T-helper 1 cell treated with Interleukin-12 subunit alpha and Interleukin-12 subunit beta and Interleukin-4 antibody, amounts not matched to agents 30 ng/mL and 1 ng/mL, for 36 hours (primary cell): ENCODE data around the gene TYRO3. TPM values are rescaled to one million over a fixed set of nuclear protein-coding genes. Genes with fewer than 3 reads are reported as not detected.
"Not testable (repeated sequence)": the region's sequence is repeated elsewhere in the genome, so short reads cannot be mapped to it uniquely, and the experiment has no call there.

Experiments
- intact Hi-C: fragments of 100-400 bp; cut with micrococcal nuclease; formaldehyde crosslinking; loops from one replicate; pipeline ENCODE4 v1.15.1; 2024
- total RNA-seq: library from RNA; stranded (reverse); gene quantifications from 2 replicates; pipeline ENCODE4 v1.2.3, GENCODE V29; 2022

The TYRO3 gene
- total RNA-seq, 1 donor from 2014 or later: 1.5 TPM

DNA sequence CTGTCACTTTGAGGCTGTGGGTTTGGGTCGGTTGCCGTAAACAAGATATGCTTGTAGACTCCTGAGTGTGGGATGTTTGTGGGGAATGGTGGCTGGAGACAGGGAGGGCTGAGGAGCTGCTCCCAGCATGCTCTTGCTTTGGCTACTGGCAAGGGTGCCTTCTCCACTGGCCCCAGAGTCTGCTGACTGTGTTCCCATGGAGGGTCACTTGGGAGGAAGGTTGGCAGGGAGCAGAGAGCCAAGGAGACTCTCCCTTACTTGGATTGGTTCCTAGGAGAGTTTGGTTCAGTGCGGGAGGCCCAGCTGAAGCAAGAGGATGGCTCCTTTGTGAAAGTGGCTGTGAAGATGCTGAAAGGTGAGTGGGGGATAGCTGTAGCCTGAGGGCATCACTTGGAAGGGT lies 11.8 kb downstream of the TYRO3 start:
- intact Hi-C loops: no loop called here

DNA sequence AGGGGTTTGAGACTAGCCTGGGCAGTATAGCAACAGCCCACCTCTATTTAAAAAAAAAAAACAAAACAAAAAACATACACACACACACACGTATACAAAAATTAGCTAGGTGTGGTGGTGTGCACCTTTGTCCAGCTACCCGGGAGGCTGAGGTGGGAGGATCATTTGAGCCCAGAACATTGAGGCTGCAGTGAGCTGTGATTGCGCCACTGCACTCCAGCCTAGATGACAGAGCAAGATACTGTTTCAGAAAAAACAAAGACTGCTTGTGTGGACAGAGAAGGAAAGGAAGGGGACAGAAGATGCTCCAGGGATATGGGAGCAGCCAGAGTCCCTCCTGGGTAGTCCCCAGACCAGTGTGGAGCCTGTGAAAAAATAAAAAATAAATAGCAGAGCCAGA lies 12.9 kb downstream of the TYRO3 start:
- intact Hi-C loops: no loop called here

DNA sequence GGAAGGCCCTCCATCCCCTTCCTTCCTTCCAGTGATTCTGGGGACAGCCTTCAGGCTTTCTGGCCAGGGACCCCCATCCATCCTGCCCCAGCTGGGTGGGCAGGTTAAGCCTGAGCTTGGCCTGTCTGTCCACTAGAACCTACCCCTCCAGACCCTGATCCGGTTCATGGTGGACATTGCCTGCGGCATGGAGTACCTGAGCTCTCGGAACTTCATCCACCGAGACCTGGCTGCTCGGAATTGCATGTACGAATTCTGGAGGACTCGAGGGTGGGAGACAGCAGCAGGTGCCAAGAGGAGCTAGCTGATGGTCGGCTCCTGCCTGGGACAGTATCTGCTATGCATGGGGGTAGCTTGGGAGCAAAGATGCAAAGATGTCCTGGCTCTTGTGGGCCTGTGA lies 13.9 kb downstream of the TYRO3 start:
- intact Hi-C loops: no loop called here

DNA sequence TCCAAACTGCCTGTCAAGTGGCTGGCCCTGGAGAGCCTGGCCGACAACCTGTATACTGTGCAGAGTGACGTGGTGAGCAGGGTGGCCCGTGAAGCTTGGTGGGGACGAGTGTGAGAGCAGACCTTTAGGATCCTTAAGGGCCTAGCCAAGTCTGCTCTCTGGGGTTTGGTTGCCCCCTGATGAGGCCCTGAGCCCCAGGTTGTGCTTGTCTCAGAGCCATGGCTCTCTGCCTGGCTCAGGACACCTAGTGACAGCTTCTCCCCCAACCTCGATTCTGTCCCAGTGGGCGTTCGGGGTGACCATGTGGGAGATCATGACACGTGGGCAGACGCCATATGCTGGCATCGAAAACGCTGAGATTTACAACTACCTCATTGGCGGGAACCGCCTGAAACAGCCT lies 14.4 kb downstream of the TYRO3 start:
- intact Hi-C loops: no loop called here

DNA sequence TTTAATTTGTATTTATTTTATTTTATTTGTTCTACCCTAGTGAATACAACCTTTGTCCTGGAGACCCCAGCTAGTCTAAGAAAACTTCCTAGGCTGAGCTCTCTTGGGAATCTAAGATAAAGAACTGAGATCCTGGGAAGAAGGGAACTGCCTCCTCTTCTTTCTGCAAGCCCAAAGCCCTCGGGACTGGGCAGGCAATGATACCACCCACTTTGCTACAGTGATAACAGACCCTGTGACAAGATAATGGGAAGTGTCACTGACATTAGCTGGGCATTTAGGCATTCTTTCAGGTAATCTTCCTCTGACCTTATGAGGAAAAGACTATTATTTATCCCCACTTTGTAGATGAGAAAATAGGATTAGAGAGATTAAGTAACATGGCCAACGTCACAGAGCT lies 15.1 kb downstream of the TYRO3 start:
- intact Hi-C loops: no loop called here

DNA sequence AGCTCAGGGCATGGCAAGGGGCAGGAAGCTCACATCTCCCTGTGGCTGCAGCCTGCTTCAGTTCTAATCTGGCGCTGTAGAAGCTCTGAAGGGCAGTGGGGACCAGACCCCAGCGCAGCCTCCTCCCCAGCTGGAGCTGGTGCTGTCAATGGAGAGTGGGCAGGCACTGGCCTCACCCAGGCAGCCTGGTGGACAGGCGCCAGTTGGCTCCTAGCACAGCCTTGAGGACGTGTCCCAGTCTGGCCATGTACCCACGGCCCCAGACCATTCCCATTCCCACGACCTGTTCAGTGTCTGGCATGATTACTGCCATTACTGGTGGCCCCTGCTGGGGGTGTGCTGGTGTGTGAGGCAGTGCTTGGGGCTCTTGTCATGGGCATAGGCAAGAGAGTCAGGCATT lies 16.3 kb downstream of the TYRO3 start:
- intact Hi-C loops: no loop called here

DNA sequence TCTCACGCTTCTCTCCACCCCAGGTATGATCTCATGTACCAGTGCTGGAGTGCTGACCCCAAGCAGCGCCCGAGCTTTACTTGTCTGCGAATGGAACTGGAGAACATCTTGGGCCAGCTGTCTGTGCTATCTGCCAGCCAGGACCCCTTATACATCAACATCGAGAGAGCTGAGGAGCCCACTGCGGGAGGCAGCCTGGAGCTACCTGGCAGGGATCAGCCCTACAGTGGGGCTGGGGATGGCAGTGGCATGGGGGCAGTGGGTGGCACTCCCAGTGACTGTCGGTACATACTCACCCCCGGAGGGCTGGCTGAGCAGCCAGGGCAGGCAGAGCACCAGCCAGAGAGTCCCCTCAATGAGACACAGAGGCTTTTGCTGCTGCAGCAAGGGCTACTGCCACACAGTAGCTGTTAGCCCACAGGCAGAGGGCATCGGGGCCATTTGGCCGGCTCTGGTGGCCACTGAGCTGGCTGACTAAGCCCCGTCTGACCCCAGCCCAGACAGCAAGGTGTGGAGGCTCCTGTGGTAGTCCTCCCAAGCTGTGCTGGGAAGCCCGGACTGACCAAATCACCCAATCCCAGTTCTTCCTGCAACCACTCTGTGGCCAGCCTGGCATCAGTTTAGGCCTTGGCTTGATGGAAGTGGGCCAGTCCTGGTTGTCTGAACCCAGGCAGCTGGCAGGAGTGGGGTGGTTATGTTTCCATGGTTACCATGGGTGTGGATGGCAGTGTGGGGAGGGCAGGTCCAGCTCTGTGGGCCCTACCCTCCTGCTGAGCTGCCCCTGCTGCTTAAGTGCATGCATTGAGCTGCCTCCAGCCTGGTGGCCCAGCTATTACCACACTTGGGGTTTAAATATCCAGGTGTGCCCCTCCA lies 19.1 kb downstream of the TYRO3 start:
- intact Hi-C loops: no loop called here

DNA sequence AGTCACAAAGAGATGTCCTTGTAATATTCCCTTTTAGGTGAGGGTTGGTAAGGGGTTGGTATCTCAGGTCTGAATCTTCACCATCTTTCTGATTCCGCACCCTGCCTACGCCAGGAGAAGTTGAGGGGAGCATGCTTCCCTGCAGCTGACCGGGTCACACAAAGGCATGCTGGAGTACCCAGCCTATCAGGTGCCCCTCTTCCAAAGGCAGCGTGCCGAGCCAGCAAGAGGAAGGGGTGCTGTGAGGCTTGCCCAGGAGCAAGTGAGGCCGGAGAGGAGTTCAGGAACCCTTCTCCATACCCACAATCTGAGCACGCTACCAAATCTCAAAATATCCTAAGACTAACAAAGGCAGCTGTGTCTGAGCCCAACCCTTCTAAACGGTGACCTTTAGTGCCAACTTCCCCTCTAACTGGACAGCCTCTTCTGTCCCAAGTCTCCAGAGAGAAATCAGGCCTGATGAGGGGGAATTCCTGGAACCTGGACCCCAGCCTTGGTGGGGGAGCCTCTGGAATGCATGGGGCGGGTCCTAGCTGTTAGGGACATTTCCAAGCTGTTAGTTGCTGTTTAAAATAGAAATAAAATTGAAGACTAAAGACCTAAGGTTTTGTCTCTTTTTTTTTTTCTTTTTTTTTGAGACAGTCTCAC lies 19.8 kb downstream of the TYRO3 start:
- intact Hi-C loops: no loop called here

DNA sequence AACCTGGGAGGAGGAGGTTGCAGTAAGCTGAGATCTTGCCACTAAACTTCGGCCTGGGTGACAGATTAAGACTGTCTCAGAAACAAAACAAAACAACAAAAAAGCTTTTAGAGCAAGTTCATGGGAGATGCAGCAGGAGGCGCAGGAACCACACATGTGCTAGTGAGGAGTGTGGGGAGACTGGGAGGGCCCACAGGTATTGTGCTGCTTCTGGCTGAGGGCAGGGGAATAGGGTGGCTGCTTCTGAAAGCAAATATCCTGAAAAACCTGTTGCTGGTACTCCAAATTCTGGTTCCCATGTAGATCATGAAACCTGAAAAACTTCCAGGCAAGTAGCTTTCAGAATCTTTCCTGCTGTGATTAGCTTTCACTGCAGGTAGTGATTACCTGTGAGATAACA lies 22.1 kb downstream of the TYRO3 start:
- intact Hi-C loops: no loop called here

DNA sequence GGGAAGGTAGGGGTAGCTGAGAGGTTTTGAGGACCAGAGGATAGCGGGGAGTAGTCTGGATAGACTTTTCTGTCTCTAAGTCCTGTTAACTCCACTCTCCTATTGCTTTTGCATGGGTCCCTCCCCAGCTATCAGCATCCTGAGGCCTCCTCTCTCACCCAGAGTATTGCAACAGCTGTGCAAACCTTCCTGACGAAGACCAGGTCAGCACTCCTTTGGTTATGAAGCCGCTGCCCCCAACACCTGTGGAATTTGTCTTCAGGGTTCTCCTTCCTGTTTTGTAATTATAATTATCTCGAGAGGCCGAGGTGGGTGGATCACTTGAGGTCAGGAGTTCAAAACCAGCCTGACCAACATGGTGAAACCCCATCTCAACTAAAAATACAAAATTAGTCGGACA lies 24.8 kb downstream of the TYRO3 start:
- intact Hi-C loops: no loop called here

DNA sequence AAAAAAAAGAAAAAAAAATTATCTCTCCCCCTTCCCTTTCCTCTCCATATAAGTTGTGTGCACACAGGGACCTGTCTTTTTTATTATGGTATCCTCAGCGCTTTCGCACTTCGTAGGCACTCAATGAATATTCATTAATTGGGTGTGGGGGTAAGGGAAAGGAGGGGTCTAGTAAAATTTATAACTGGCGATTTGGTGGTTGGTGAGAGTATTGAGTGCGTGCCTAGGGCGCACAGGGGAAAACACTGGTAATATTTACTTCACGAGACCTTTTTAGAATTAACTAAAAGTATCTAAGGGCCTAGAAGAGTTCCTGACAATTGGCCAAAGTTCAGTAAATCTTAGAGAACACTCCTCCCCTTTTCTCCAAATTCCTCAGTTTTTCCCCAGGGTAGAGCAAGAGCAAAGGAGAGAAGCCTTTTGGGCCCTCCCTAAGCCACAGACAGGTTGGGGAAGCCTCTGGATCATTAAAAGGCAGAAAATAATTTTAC lies 25.7 kb downstream of the TYRO3 start:
- intact Hi-C loops: loop anchor here (1.0 kb wide), 2 partner anchors 27 to 118 kb away; no protein-coding TSS in a partner anchor

DNA sequence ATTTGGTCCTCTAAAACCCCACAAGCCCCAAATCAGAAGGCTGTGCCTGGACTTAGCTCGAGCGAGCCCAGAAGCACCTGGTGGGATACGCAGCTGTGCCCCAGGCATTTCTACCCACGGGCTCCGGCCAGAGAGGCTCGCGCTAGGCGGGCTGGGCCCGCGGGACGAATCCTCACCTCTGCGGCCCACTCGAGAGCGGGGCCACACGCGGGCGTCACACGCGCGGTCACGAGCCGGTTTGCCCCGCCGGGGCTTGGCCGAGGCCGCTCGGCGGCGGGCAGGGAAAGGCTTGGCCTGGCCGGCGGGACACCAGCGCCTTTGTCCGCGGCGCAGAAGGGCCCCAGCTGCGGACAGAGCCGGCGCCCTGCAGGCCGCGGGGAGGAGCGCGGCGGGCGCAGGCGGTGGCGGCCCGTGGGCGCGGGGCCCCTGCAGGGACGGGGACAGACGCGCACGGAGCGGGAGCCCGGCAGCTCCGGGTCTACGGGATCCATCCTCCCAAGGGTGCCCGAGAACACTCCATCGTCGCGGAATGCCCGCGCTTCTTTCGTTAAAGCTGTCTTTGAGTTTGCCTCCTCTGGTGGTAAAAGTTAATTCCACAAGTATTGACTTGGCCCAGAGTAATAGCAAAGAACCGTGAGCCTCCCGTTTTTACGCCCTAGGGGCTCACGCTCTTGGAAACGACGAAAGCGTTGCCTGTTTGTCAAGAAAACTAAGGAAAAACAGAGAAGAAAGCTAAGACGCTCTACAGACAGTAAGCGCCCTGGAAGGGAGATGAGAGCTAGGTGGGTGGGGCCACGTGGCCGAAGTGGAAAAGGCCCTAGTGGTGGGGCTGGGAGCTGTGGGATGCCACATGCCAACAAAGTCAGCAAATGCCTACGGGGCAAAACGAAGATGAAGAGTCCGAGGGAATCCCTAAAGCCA lies 26.4 kb downstream of the TYRO3 start:
- intact Hi-C loops: loop anchor here (1.0 kb wide), 2 partner anchors 28 to 119 kb away; no protein-coding TSS in a partner anchor

DNA sequence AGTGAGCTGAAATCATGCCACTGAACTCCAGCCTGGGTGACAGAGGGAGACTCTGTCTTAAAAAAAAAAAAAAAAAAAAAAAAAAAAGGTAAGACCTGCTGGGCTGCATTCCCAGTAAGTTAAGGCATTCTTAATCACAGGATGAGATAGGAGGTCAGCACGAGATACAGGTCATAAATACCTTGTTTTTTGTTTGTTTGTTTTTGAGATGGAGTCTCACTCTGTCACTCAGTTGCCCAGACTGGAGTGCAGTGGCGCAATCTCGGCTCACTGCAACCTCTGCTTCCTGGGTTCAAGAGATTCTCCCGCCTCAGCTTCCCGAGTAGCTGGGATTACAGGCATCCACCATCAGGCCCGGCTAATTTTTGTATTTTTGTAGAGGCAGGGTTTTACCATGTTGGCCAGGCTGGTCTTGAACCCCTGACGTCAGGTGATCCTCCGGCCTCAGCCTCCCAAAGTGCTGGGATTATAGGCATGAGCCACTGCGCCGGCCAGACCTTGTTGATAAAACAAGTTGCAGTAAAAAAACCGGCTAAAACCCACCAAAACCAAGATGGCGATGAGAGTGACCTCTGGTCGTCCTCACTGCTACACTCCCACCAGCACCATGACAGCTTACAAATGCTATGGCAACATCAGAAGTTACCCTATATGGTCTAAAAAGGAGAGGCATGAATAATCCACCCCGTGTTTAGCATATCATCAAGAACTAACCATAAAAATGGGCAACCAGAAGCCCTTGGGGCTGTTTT lies 27.7 kb downstream of the TYRO3 start:
- intact Hi-C loops: not testable (repeated sequence)

DNA sequence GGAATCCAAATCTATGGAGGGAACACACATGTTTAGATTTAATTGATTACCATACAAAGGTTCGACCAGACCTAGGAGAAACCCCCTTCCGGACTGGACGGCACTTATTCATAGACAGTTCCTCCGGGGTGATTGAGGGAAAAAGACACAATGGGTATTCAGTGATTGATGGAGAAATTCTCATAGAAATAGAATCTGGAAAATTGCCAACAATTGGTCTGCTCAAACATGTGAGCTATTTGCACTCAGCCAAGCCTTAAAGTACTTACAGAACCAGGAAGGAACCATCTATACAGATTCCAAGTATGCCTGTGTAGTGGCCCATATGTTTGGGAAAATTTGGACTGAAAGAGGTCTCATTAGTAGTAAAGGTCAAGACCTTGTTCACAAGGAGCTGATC lies 30.0 kb downstream of the TYRO3 start:
- intact Hi-C loops: not testable (repeated sequence)

DNA sequence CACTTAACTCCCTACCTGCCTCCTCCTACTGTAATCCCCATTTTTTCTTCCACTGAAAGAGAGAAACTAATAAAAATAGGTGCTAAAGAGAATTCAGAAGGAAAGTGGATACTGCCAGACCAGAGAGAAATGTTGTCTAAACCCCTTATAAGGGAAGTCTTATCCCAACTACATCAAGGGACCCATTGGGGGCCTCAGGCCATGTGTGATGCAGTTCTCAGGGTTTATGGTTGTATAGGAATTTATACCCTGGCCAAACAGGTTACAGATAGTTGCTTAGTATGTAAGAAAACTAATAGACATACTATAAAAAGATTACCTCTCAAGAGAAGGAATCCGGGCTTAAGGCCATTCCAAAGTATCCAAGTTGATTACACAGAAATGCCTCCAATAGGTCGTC lies 30.6 kb downstream of the TYRO3 start:
- intact Hi-C loops: not testable (repeated sequence)

DNA sequence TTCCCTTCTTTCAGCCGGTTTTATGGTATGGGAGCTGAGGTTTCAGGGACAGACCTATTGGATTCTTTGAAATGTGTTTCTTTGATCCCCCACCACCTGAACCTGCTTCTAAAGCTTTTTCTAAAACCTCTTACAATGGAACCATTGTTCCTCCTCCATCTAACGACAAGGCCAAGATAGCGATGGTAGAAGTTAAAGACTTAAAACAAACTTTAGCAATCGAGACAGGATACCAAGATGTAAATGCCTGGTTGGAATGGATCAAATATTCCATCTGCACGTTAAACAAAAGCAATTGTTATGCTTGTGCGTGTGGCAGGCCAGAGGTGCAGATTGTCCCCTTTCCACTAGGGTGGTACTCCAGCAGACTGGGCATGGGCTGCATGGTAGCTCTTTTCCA lies 32.2 kb downstream of the TYRO3 start:
- intact Hi-C loops: not testable (repeated sequence)

DNA sequence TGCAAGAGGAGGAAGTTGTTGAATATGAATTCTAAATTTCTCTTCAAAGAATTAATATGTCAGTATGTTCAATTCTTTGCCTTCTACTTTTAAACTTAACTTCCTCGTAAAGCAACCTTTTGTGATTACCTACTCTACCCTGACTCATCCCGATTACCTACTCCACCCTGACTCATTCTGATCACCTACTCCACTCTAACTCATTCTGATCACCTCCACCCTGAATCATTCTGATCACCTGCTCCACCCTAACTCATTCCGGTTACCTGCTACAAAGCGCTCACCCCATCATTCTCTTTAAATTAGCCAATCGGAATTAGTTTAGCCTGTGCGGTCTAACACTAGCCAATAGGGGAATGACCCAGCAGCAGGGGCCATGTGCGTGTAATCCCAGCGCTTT lies 33.7 kb downstream of the TYRO3 start:
- intact Hi-C loops: not testable (repeated sequence)

DNA sequence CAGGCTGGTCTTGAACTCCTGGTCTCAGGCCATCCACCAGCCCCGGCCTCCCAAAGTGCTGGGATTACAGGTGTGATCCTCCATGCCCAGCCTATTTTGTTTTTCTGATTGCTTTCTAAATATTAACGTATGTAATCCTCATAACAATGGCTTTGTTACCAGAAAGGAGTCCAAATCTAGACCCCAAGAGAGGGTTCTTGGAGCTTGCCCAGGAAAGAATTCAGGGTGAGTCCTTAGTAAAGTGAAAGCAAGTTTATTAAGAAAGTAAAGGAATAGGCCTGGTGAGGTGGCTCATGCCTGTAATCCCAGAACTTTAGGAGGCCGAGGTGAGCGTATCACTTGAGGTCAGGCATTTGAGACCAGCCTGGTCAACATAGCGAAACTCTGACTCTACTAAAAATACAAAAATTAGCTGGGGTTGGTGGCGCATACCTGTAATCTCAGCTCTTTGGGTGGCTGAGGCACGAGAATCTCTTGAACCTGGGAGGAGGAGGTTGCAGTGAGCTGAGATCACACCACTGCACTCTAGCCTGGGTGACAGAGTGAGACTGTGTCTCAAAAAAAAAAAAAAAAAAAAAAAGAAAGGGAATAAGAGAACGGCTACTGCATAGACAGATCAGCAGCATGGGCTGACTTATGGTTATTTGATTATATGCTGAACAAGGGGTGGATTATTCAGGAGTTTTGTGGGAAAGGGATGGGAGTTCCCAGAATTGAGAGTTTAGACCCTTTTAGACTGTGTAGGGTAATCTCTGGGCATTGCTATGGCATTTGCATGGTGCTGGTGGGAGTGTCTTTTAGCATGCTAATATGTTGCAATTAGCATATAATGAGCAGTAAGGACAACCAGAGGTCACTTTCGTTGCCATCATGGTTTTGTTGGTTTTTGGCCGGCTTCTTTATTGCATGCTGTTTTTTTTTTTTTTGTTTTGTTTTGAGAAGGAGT lies 36.1 kb downstream of the TYRO3 start:
- intact Hi-C loops: no loop called here

DNA sequence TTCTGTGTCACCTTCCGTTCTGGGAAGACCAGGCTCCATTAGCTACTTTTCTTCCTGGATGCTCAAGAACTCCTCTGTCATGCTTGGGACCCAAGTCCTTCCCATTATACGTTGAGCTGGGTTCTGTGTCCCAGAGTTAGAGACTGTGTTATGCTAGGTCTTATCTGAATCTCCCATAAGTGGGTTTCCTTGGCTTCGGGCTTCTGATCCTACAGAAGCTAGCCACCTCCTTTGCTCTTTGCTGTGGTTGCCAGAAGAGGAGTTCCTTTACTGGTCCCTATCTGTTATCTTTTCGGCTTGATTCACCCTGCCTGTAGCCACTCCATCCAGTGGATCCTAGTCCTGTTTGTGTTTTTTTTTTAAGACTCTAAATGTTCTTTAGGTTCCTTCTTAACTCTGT lies 38.0 kb downstream of the TYRO3 start:
- intact Hi-C loops: no loop called here

DNA sequence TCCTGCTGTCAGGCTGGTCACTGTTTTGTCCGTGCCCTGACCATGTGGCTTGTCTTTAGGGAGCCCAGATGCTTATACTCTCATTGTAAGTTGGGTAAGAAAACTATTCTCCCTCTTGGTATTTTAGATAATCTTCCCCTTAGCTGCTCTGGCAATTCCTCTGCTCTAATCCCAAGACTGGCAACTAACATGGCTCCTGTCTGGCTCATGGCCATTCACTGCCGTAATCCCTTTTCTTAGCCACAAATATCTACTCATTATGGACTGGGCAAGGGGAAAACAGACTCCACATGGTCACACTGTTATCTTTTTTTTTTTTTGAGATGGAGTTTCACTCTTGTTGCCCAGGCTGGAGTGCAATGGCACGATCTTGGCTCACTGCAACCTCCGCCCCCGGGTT lies 38.8 kb downstream of the TYRO3 start:
- intact Hi-C loops: no loop called here
